ENCODE results near the gene RHOBTB1.

Gene RHOBTB1

GRCh38 chr10:60952067-60952845 is 8.3 kb upstream of the RHOBTB1 start:
- H3K9me3 ChIP-seq, result no peaks in the 10 kb centered on the region
- no peaks in the 10 kb centered on the region for H3K27me3 ChIP-seq
- no peak overlapping the region for H3K27ac ChIP-seq
- H3K4me3 ChIP-seq, result no peak overlapping the region
- TF ChIP-seq CTCF (IDR thresholded peaks at IDR 0.05), result no peak
- H3K4me1 ChIP-seq, result no peaks in the 10 kb centered on the region
- DNase-seq, result no peak
- H3K36me3 ChIP-seq, result no peaks in the 10 kb centered on the region
- intact Hi-C loops (cut with DNase I; ENCODE audit: low total_unique reads), result loop anchor here (5.0 kb wide), 1 partner anchor 130 kb away; no protein-coding TSS in a partner anchor

- Histone ChIP-seq H3K27me3 (no peaks in the 10 kb centered on the region), H3K27ac (no peak overlapping the region), H3K4me3 (no peak overlapping the region), H3K4me1 (no peaks in the 10 kb centered on the region), H3K9me3 (no peaks in the 10 kb centered on the region), H3K36me3 (no peaks in the 10 kb centered on the region)
- no peak for DNase-seq
- intact Hi-C loops (cut with DNase I; ENCODE audit: low total_unique reads), result loop anchor here (5.0 kb wide), 1 partner anchor 129 kb away; no protein-coding TSS in a partner anchor
- TF ChIP-seq CTCF (IDR thresholded peaks at IDR 0.05), result no peak
These were observed 7.3 kb upstream of the RHOBTB1 start for GRCh38 chr10:60951272-60951724.

GRCh38 chr10:60950300-60950699 is 6.3 kb upstream of the RHOBTB1 start:
- Histone ChIP-seq H3K4me3 (no peak overlapping the region), H3K27me3 (no peaks in the 10 kb centered on the region), H3K4me1 (no peaks in the 10 kb centered on the region), H3K27ac (no peak overlapping the region), H3K9me3 (no peaks in the 10 kb centered on the region), H3K36me3 (no peaks in the 10 kb centered on the region)
- TF ChIP-seq CTCF (IDR thresholded peaks at IDR 0.05), result no peak
- no peak for DNase-seq
- intact Hi-C loops (cut with DNase I; ENCODE audit: low total_unique reads), result loop anchor here (5.0 kb wide), 1 partner anchor 128 kb away; no protein-coding TSS in a partner anchor

GRCh38 chr10:60948851-60949250 is 4.9 kb upstream of the RHOBTB1 start:
- DNase-seq, result no peak
- no peak overlapping the region for H3K27ac ChIP-seq
- no peaks in the 10 kb centered on the region for H3K36me3 ChIP-seq
- H3K27me3 ChIP-seq, result no peaks in the 10 kb centered on the region
- H3K4me1 ChIP-seq, result peaks cover 0 to 5% (median 2%) of the 10 kb centered on the region in 4 donors
- intact Hi-C loops (cut with DNase I; ENCODE audit: low total_unique reads), result no loop called here
- TF ChIP-seq CTCF (IDR thresholded peaks at IDR 0.05), result no peak
- H3K9me3 ChIP-seq, result no peaks in the 10 kb centered on the region
- H3K4me3 ChIP-seq, result no peak overlapping the region

GRCh38 chr10:60944910-60945297 is 919 bp upstream of the RHOBTB1 start:
- intact Hi-C loops (cut with DNase I; ENCODE audit: low total_unique reads), result loop anchor here (5.0 kb wide), 1 partner anchor 38 kb away; no protein-coding TSS in a partner anchor

More at GRCh38 chr10:60944910-60945297, 919 bp upstream of the RHOBTB1 start:
- Histone ChIP-seq H3K27me3 (no peaks in the 10 kb centered on the region), H3K4me1 (peaks cover 0 to 24% (median 10%) of the 10 kb centered on the region in 4 donors), H3K9me3 (no peaks in the 10 kb centered on the region), H3K4me3 (peak overlapping the region; percentile 81 to 87), H3K36me3 (no peaks in the 10 kb centered on the region), H3K27ac (peak overlapping the region; percentile 97 to 99)
- no peak for TF ChIP-seq CTCF (IDR thresholded peaks at IDR 0.05)
- no peak for DNase-seq

Data from tibial artery (tissue), 4 donors.